ENCODE data around the gene TMEM150C. TPM values are rescaled to one million over a fixed set of nuclear protein-coding genes. Genes with fewer than 3 reads are reported as not detected.

Gene TMEM150C
- total and polyA plus RNA-seq, 4 donors: 4.8 to 8.7 (median 5.2) TPM

- TF ChIP-seq JUND (IDR thresholded peaks at IDR 0.05): no peak
- no peak for TF ChIP-seq SP1 (IDR thresholded peaks at IDR 0.05)
- no peak for TF ChIP-seq REST (IDR thresholded peaks at IDR 0.05)
- TF ChIP-seq TAF1 (conservative IDR thresholded peaks at IDR 0.05): no peak
- H3K9ac ChIP-seq (ENCODE audit: low read depth in 1 of 2, low read length in 2 of 2): no peak overlapping the region
- H3K27me3 ChIP-seq (ENCODE audit: control insufficient read depth in 4 of 4, insufficient read depth in 4 of 4, low read length in 3 of 4): peaks cover 0 to 4% (median 0%) of the 10 kb centered on the region in 4 donors
- no peaks in the 10 kb centered on the region for H3K36me3 ChIP-seq (ENCODE audit: control insufficient read depth in 4 of 4, insufficient read depth in 3 of 4, low read depth in 1 of 4, low read length in 3 of 4)
- H3K4me1 ChIP-seq (ENCODE audit: control insufficient read depth in 4 of 4, insufficient read depth in 4 of 4, low read length in 3 of 4): no peaks in the 10 kb centered on the region
- 69% methylated on average over 5 of the region's 5 CpGs for WGBS
- no peak overlapping the region for H3K27ac ChIP-seq (ENCODE audit: low read depth in 1 of 2, low read length in 2 of 2)
- no peaks in the 10 kb centered on the region for H3K9me3 ChIP-seq (ENCODE audit: control insufficient read depth in 4 of 4, low read length in 3 of 4)
- no peak overlapping the region for H3K4me3 ChIP-seq (ENCODE audit: low read depth in 1 of 3, low read length in 3 of 3)
- no peak for DNase-seq (ENCODE audit: low spot score)
Observed at GRCh38 chr4:82591592-82591991, 29.8 kb upstream of the TMEM150C start.

DNA sequence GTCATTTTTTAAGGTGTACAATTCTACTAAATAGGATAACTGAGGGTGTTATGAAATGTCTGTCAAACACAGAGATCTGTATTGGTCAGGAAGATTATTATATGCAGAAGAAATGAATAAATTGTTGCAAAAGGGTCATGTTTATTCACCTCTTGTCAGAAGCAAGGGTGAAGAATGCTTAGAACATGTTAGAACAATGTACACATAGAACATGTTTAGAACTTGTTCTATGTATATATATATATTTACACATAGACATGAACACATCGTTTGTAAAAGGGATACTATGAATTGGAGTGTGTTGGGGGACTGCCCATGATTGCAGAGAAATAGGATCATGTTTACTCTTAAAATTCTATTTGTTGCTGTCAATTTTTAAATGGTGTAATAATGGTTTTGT lies 28.0 kb upstream of the TMEM150C start:
- Histone ChIP-seq H3K27ac (ENCODE audit: low read depth in 1 of 2, low read length in 2 of 2) (no peak overlapping the region), H3K36me3 (ENCODE audit: control insufficient read depth in 4 of 4, insufficient read depth in 3 of 4, low read depth in 1 of 4, low read length in 3 of 4) (no peaks in the 10 kb centered on the region), H3K4me1 (ENCODE audit: control insufficient read depth in 4 of 4, insufficient read depth in 4 of 4, low read length in 3 of 4) (no peaks in the 10 kb centered on the region), H3K4me3 (ENCODE audit: low read depth in 1 of 3, low read length in 3 of 3) (no peak overlapping the region), H3K9me3 (ENCODE audit: control insufficient read depth in 4 of 4, low read length in 3 of 4) (no peaks in the 10 kb centered on the region), H3K9ac (ENCODE audit: low read depth in 1 of 2, low read length in 2 of 2) (no peak overlapping the region), H3K27me3 (ENCODE audit: control insufficient read depth in 4 of 4, insufficient read depth in 4 of 4, low read length in 3 of 4) (peaks cover 0 to 4% (median 0%) of the 10 kb centered on the region in 4 donors)
- WGBS: 65% methylated on average over 1 of the region's 1 CpG
- TF ChIP-seq REST (IDR thresholded peaks at IDR 0.05): no peak
- no peak for TF ChIP-seq CTCF (IDR thresholded peaks at IDR 0.05; ENCODE audit: low read depth, low read length, missing input control)
- no peak for TF ChIP-seq JUND (IDR thresholded peaks at IDR 0.05)
- TF ChIP-seq, protein P1, sequence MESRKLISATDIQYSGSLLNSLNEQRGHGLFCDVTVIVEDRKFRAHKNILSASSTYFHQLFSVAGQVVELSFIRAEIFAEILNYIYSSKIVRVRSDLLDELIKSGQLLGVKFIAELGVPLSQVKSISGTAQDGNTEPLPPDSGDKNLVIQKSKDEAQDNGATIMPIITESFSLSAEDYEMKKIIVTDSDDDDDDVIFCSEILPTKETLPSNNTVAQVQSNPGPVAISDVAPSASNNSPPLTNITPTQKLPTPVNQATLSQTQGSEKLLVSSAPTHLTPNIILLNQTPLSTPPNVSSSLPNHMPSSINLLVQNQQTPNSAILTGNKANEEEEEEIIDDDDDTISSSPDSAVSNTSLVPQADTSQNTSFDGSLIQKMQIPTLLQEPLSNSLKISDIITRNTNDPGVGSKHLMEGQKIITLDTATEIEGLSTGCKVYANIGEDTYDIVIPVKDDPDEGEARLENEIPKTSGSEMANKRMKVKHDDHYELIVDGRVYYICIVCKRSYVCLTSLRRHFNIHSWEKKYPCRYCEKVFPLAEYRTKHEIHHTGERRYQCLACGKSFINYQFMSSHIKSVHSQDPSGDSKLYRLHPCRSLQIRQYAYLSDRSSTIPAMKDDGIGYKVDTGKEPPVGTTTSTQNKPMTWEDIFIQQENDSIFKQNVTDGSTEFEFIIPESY (IDR thresholded peaks at IDR 0.05): no peak
- DNase-seq (ENCODE audit: low spot score): no peak

All from liver (tissue), 9 donors.